ENCODE measurements around the gene NUTM2D. TPM values are rescaled to one million over a fixed set of nuclear protein-coding genes. Genes with fewer than 3 reads are reported as not detected.
A peak's percentile ranks its signal among the peaks of the same experiment; 100 is the strongest.
"Not testable (repeated sequence)": the region's sequence is repeated elsewhere in the genome, so short reads cannot be mapped to it uniquely, and the experiment has no call there.

NUTM2D gene
- 0.19 TPM for polyA plus RNA-seq

- not testable (repeated sequence) for H3K4me3 Mint-ChIP-seq, H3K4me1 Mint-ChIP-seq, H3K36me3 Mint-ChIP-seq, H3K27ac Mint-ChIP-seq, H3K9me3 Mint-ChIP-seq, H3K27me3 Mint-ChIP-seq
These were observed at the start of gene NUTM2D for GRCh38 chr10:87357444-87357843. TSS of gene NUTM2D (plus strand) at chr10:87357744. CDS start at chr10:87358266, 522 bp downstream.

- H3K36me3 Mint-ChIP-seq, H3K9me3 Mint-ChIP-seq, H3K4me3 Mint-ChIP-seq, H3K27me3 Mint-ChIP-seq, H3K4me1 Mint-ChIP-seq, H3K27ac Mint-ChIP-seq: not testable (repeated sequence)
These were observed 48.8 kb upstream of the NUTM2D start for GRCh38 chr10:87308702-87309101.

DNA sequence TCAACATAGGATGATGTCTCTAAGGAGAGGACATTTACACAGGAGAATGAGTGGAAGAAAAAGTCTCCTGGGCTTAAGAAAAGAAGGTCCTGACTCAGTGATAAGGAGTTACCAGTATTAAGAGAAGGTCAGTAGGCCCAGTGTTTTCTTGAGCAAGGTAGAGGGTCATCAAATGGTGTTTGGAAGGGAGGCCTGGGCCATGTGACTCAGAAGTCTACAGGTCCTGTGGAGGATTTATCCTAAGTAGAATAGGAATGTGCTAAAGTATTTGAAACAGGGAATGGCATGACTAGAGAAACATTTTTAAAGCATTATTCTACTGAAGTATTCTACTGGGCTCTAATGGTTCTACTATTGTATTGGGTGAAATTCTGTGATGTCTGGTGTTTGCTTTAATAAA lies 47.9 kb upstream of the NUTM2D start:
- not testable (repeated sequence) for H3K27ac Mint-ChIP-seq, H3K9me3 Mint-ChIP-seq, H3K4me3 Mint-ChIP-seq, H3K27me3 Mint-ChIP-seq, H3K4me1 Mint-ChIP-seq, H3K36me3 Mint-ChIP-seq

- not testable (repeated sequence) for H3K27ac Mint-ChIP-seq, H3K4me3 Mint-ChIP-seq, H3K36me3 Mint-ChIP-seq, H3K4me1 Mint-ChIP-seq, H3K9me3 Mint-ChIP-seq, H3K27me3 Mint-ChIP-seq
These were observed 46.0 kb upstream of the NUTM2D start for GRCh38 chr10:87311521-87311920.

- H3K27me3 Mint-ChIP-seq, H3K27ac Mint-ChIP-seq, H3K9me3 Mint-ChIP-seq, H3K36me3 Mint-ChIP-seq, H3K4me1 Mint-ChIP-seq, H3K4me3 Mint-ChIP-seq: not testable (repeated sequence)
These were observed 43.7 kb upstream of the NUTM2D start for GRCh38 chr10:87313649-87314359.

DNA sequence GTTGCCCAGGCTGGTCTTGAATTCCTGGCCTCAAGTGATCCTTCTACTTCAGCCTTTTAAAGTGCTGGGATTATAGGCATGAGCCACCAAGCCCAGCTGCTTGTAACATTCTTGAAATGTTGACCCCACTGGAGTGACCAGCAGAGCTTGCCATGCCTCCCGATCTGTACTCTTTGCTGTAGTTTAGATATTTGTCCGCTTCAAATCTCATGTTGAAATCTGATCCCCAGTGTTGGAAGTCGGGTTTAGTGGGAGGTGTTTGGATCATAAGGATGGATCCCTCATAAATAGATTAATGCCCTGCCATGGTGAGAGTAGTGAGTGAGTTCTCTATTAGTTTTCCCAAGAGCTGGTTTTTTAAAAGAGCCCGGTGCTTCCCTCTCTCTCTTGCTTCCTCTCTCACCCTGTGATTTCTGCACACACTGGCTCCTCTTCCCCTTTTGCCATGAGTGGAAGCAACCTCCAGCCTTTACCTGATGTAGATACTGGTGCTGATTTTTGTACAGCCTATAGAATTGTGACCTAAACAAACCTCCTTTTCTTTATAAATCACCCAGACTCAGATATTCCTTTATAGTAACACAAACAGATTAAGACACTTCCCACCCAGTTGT lies 43.1 kb upstream of the NUTM2D start:
- not testable (repeated sequence) for H3K4me1 Mint-ChIP-seq, H3K4me3 Mint-ChIP-seq, H3K36me3 Mint-ChIP-seq, H3K27me3 Mint-ChIP-seq, H3K9me3 Mint-ChIP-seq, H3K27ac Mint-ChIP-seq

DNA sequence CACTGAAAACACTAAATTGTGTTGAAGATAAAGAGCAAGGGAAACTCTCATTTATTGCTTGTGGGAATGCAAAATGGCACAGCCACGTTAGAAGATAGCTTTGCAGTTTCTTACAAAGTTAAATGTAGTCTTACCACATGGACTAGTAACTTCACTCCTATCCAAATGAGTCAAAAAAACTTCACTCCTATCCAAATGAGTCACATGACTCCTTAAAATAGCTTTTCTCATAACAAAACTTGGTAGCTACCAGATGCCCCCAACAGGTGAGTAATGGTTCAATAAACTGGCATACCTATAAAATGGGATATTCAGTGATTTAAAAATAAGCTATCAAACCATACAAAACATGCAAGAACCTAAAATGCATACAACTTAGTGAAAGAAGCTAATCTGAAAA lies 36.0 kb upstream of the NUTM2D start:
- H3K4me1 Mint-ChIP-seq, H3K27ac Mint-ChIP-seq, H3K36me3 Mint-ChIP-seq, H3K27me3 Mint-ChIP-seq, H3K9me3 Mint-ChIP-seq, H3K4me3 Mint-ChIP-seq: not testable (repeated sequence)

DNA sequence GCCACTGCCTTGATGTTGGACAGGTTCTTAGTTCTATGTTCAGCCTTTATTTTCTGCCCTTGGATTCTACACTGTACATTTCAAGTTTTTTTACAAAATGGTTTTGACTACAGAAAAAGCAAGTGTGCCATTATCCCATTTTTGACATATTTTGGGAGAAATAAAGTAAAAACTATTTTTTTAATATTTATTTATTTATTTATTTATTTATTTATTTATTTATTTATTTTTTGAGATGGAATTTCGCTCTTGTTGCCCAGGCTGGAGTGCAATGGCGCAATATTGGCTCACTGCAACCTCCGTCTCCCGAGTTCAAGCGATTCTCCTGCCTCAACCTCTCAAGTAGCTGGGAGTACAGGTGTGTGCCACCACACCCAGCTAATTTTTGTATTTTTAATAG lies 33.0 kb upstream of the NUTM2D start:
- not testable (repeated sequence) for H3K4me3 Mint-ChIP-seq, H3K27me3 Mint-ChIP-seq, H3K27ac Mint-ChIP-seq, H3K36me3 Mint-ChIP-seq, H3K4me1 Mint-ChIP-seq, H3K9me3 Mint-ChIP-seq

GRCh38 chr10:87327958-87328357 lies 29.6 kb upstream of the NUTM2D start:
- H3K36me3 Mint-ChIP-seq, H3K9me3 Mint-ChIP-seq, H3K4me3 Mint-ChIP-seq, H3K27ac Mint-ChIP-seq, H3K27me3 Mint-ChIP-seq, H3K4me1 Mint-ChIP-seq: not testable (repeated sequence)

DNA sequence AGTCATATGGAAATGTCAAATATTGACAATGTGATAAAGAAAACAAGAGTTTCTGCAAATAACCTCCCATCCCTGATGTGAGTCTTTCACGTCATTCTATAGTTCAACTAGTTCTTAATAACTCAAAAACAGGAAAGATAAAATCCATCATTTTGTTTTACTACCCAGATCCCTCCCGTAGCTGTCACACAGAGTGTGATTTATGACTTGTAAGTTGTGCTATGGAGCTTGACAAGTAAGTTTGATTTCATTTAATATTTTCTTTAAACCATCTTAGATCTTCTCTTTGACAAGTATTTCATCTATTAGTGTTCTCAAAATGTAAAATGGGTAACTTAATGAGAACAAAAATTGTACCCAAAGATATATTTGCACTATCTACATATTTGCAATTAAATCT lies 28.4 kb upstream of the NUTM2D start:
- H3K9me3 Mint-ChIP-seq, H3K4me3 Mint-ChIP-seq, H3K27ac Mint-ChIP-seq, H3K4me1 Mint-ChIP-seq, H3K27me3 Mint-ChIP-seq, H3K36me3 Mint-ChIP-seq: not testable (repeated sequence)

DNA sequence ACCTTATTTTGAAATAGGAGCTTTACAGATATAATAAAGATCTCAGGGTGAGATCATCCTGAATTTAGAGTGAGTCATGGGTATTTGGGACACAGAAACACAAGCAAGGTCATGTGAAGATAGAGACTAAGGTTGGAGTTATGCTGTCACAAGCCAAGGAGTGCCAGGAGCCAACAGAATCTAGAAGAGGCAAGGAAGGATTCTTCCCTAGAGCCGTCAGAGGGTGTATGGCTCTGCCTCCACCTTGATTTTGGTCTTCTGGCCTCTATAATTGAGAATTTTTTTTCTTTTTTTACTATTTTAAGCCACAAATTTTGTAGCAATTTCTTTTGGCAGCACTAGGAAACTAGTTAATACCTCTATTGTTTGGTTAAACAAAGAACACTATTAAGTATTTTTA lies 24.9 kb upstream of the NUTM2D start:
- H3K27ac Mint-ChIP-seq, H3K4me1 Mint-ChIP-seq, H3K9me3 Mint-ChIP-seq, H3K36me3 Mint-ChIP-seq, H3K27me3 Mint-ChIP-seq, H3K4me3 Mint-ChIP-seq: not testable (repeated sequence)

DNA sequence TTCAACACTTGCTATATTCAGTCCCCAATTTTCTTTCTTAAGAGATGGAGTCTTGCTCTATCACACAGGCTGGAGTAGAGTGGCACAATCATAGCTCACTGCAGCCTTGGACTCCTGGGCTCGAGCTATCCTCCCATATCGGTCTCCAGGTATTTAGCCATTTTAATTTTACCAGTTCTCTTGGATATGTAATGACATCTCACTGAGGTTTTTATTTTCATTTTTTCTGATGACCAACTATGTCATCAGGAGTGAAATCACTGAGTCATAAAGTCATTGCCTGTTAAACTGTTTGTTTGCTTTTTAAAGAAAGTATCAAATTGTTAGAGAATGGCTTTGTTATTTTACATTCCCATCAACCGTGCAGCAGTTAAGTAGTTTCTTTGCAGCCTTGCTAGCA lies 17.1 kb upstream of the NUTM2D start:
- not testable (repeated sequence) for H3K9me3 Mint-ChIP-seq, H3K27me3 Mint-ChIP-seq, H3K36me3 Mint-ChIP-seq
- Mint-ChIP-seq H3K27ac (peak overlapping the region in 1 of 3 donors; percentile 53), H3K4me1 (peaks cover 6 to 11% (median 11%) of the 10 kb centered on the region in 3 donors), H3K4me3 (peak overlapping the region in 2 of 4 donors; percentile 33 to 45)

DNA sequence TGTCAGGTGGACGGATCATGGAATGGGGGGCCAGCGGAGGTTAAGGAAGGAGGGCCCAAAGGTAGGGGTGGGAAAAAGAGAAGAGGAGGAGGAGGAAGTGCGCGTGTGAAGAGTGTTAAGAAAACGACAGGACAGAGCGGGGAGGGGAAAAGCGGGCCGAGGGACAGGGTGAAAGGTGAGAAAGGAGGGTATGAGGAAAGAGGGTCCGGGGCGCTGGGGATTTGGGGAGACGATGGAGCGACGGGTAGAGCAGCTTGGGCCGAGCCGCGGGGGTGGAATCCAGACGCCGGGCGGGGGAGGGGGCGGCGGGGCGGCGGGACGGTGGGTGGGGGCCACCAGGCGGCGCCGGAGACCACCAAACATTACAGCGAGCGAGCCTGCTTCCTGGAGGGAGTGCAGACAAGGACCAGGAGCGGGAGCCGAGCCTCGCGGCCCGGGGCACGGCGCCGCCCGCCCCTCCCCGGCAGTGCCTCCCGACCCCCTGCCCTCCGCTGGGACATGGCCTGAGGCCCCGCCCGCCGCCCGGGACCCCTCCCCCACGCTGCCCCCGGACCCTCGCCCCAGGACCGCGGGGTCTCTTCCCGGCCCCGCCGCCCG lies 15.9 kb upstream of the NUTM2D start:
- H3K27me3 Mint-ChIP-seq, H3K36me3 Mint-ChIP-seq, H3K9me3 Mint-ChIP-seq: not testable (repeated sequence)
- H3K4me1 Mint-ChIP-seq = peaks cover 6 to 11% (median 11%) of the 10 kb centered on the region in 3 donors
- peak overlapping the region; percentile 84 to 99 (median 95) for H3K4me3 Mint-ChIP-seq
- H3K27ac Mint-ChIP-seq = peak overlapping the region in 1 of 3 donors; percentile 91

DNA sequence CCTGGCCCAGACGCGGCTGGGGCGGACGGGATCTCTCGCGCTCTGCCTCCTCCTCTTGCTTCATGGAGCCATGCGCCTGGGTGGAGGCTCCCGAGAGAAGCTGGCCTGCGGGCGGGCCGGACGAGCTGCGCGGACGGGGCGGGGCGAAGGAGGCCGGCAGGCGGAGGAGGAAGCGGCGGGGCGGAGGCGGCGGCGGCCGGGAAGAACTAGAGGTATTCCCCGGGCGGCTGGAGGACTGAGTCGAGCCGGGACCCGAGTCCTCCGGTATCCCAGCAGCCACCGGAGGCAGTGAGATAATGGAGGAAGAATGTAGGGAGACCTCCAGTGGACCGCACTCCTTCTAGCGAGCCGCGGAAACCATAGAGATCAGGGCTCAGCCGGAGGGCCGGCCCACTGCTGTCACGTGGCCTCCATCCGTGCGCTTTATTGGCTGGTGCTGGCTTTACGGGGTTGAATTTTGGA lies 15.3 kb upstream of the NUTM2D start:
- not testable (repeated sequence) for H3K36me3 Mint-ChIP-seq, H3K9me3 Mint-ChIP-seq, H3K27me3 Mint-ChIP-seq
- H3K4me1 Mint-ChIP-seq = peaks cover 6 to 11% (median 11%) of the 10 kb centered on the region in 3 donors
- H3K27ac Mint-ChIP-seq = peak overlapping the region; percentile 93 to 98 (median 96)
- H3K4me3 Mint-ChIP-seq = peak overlapping the region; percentile 89 to 99 (median 98)

GRCh38 chr10:87342711-87343258 lies 14.8 kb upstream of the NUTM2D start:
- Mint-ChIP-seq H3K4me3 (peak overlapping the region; percentile 89 to 99 (median 98)), H3K27ac (peak overlapping the region; percentile 93 to 98 (median 96)), H3K4me1 (peaks cover 6 to 11% (median 9%) of the 10 kb centered on the region in 3 donors)
- not testable (repeated sequence) for H3K36me3 Mint-ChIP-seq, H3K27me3 Mint-ChIP-seq, H3K9me3 Mint-ChIP-seq

- H3K4me3 Mint-ChIP-seq, H3K27ac Mint-ChIP-seq, H3K9me3 Mint-ChIP-seq, H3K36me3 Mint-ChIP-seq, H3K27me3 Mint-ChIP-seq, H3K4me1 Mint-ChIP-seq: not testable (repeated sequence)
These were observed 11.8 kb upstream of the NUTM2D start for GRCh38 chr10:87345743-87346142.
